UCSD-AML1 (cell line): ENCODE results near the gene PLEKHN1.
A peak's percentile ranks its signal among the peaks of the same experiment; 100 is the strongest.

Experiments used
- DNase-seq: peaks from one replicate; lab custom pipeline; 2025; ENCODE audit not compliant: unreplicated experiment; lab: John Stamatoyannopoulos, UW

Gene PLEKHN1, protein sequence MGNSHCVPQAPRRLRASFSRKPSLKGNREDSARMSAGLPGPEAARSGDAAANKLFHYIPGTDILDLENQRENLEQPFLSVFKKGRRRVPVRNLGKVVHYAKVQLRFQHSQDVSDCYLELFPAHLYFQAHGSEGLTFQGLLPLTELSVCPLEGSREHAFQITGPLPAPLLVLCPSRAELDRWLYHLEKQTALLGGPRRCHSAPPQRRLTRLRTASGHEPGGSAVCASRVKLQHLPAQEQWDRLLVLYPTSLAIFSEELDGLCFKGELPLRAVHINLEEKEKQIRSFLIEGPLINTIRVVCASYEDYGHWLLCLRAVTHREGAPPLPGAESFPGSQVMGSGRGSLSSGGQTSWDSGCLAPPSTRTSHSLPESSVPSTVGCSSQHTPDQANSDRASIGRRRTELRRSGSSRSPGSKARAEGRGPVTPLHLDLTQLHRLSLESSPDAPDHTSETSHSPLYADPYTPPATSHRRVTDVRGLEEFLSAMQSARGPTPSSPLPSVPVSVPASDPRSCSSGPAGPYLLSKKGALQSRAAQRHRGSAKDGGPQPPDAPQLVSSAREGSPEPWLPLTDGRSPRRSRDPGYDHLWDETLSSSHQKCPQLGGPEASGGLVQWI

GRCh38 chr1:966135-966703 is at the start of gene PLEKHN1:
TSS of gene PLEKHN1 (plus strand) at chr1:966482. CDS start at chr1:966532, 50 bp downstream.
- peak; percentile 44 for DNase-seq

DNA sequence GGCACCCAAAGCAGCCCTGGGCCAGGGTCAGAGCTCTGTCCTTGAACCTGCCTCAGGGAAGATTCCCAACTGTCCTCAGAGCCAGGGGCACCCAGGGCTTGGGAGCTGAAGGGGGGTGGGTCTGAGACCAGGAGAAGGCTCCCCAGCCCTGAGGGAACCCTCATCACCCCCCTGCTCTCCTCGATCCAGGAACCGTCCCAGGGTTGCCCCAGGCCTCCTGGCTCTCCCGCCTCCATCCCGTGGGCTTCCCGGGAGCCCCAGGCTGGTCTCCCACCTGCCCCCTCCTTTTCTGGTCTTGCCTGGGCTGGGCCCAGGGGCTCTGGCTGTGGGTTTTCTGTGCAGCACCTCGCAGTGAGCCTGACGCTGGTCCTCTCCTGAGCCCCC is 49.2 kb upstream of the PLEKHN1 start:
- DNase-seq = no peak

DNA sequence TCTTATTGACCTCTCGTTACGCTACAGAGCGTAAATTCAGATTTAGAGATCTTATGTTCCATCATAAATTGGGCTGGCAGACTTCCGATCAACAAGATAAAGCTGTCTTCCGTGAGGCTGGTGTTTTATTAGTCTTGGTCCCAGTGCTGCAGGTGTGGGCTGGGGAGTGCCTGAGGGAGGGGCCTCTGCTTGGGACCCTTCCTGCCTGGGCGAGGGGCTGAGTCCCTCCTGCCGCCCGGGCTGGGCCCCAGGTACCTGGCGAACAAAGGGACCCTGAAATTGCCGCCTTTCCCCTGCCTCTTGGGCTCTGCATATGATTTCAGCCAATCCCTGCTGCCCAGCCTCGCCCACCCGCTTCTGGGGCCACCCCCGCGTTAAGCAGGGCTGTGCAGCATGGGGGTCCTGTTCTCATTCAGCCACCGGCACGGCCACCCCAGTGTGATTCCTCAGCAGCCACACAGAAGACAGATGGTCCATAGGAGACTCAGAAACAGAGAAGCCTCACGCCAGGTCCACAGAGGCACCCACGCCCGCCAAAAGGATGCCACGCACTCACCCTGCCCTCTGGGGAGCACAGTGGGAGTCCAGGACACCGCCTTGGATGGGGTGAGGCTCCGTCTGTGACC is 48.7 kb upstream of the PLEKHN1 start:
- no peak for DNase-seq

- no peak for DNase-seq
Measured at GRCh38 chr1:918353-918752, 47.9 kb upstream of the PLEKHN1 start.

GRCh38 chr1:918843-919242 is 47.4 kb upstream of the PLEKHN1 start:
- DNase-seq = no peak

DNA sequence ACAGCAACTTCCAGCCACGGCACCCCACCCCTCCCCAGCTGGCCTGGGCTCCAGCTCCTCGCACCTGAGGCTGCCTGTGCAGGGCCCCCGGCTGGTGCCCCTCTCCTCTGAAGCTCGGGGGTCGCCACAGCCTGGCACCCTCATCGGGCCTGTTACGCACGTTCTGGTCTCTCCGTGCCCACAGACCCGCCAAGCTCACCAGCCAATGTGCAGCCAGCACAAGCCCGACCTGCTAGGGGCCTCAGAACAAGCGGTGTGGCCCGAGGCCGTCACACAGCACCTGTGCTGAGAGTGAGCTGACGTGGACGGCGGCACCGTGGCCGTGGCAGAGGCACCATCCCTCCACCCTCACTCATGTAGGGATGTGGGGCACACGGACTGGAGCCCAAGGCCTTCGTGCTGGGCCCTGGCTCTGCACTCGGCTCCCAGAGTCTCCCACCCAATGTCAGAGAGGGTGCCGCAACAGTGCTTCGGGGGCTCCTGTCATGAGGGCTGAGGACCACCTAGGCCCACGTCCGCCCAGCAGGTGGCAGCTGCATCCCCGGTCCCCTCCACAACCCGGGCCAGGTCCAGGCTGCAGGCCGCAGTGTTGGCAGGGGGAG is 46.9 kb upstream of the PLEKHN1 start:
- no peak for DNase-seq

DNA sequence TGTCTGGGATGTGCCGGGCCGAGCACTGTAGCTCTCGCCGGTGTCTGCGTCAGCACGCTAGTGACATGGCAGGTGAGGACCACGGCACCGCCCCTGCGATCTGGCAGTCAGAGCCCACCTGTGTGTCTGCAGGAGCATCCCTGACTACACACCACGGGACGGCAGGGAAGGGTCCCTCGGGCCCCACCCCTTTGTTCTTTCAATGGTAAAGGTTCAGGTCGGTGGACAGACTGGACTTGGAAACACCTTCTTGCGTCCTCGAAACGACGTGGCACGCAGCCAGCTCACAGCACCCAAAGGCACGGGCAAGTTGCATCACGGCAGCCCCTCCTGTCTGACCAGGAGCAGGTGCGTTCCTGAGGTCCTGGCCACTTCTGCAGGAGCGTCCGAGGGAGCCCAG is 46.3 kb upstream of the PLEKHN1 start:
- no peak for DNase-seq

- DNase-seq = no peak
Measured at GRCh38 chr1:920521-920920, 45.8 kb upstream of the PLEKHN1 start.

DNA sequence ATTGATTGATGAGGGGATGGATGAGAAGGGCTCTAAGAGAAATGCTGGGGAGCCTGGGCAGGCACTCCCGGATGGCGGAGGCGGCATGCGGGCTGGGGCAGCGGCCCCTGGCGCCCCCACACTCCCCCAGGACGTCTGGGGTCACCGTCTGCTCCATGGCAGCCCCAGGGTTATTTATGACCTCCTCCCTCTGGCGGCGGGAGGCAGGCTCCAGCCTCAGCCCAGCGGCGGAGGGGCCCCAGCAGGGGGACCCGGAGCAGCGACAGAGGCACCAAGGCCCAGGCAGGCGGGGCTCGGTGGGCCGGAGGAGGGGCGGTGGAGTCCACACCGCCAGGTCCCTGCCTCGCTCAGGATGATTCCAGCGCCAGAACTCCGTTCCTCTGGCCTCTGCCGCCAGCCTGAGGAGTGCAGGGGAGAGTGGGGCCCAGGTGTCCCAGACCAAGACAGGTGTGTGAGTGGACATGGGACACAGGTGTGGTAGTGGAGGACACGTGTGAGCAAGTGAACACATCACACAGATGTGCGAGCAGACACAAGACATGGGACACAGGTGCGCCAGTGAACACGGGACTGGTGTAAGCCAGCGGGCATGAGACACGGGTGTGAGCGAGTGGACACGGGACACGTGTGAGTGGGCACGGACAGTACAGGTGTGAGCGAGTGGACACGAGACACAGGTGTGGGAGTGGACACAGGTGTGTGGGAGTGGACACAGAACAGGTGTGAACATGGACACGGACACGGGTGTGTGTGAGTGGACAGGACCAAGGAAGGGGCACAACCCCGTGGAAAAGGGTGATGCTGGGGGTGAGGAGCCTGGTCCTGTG is 45.1 kb upstream of the PLEKHN1 start:
- peak; percentile 71 for DNase-seq

DNA sequence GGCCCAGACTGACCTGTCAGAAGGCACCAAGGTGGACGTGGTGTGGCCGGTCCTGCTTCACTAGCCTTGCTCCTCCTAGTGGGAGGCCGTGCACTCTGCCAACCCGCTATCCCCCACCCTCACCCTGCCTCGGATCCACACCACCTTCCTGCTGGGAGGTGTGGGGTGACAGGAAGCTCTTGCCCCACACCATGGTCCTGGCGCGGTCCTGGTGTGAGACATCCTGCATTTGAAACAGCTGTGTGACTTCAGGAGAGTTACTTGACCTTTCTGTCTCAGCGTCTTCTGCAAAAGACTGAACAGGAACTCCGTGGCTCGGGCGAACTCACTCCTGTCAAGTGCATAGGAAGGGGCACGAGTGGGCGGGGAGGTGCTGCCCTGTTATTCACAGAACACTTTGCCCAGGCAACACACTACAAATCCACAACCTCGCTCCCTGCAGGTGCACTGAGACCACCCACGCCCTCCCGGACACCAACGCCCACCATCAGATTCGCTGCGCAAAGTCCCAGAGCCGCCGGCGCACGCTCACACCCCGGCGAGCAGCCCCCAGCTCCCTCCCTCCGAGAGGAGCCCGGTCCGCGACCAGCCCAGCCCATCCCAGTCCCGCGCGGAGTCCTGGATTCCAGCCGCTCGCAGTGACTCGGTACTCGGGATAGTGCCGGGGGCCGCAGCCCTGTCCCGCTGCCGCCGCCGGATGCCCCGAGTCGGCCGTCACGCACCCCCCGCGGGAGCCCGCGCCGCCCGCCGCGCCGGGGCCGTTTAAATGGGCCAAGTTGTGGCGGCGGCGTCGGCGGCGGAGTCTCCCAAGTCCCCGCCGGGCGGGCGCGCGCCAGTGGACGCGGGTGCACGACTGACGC is 42.9 kb upstream of the PLEKHN1 start, which contains the start of gene SAMD11:
TSS of gene SAMD11 (plus strand) at position 793 of the 860 bp plus-strand sequence. CDS start 509 bp downstream, outside the sequence.
- DNase-seq = peak; percentile 67

DNA sequence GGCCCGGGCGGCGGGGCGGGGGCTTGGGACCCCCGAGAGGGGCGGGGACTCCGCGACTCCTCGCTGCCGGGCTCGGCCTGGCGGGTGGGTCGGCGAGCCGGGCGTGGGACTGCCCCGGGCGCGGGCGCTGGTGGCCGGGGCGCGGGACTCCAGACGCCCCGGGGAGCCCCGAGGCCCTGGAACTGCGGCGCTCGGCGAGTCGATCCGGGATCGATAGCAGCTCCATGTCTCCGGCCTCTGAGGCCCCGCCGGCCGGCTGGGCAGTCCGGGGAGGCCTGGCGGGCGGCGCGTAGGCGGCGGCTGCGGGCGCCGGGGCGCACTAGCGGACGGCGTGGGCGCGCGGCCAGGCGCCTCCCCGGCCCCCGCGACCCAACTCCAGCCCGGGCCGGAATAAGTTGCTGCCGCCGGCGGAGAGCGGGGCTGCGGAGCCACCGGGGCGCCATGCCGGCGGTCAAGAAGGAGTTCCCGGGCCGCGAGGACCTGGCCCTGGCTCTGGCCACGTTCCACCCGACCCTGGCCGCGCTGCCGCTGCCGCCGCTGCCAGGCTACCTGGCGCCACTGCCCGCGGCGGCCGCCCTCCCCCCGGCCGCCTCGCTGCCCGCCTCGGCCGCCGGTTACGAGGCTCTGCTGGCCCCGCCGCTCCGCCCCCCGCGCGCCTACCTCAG is 42.2 kb upstream of the PLEKHN1 start:
- no peak for DNase-seq

DNA sequence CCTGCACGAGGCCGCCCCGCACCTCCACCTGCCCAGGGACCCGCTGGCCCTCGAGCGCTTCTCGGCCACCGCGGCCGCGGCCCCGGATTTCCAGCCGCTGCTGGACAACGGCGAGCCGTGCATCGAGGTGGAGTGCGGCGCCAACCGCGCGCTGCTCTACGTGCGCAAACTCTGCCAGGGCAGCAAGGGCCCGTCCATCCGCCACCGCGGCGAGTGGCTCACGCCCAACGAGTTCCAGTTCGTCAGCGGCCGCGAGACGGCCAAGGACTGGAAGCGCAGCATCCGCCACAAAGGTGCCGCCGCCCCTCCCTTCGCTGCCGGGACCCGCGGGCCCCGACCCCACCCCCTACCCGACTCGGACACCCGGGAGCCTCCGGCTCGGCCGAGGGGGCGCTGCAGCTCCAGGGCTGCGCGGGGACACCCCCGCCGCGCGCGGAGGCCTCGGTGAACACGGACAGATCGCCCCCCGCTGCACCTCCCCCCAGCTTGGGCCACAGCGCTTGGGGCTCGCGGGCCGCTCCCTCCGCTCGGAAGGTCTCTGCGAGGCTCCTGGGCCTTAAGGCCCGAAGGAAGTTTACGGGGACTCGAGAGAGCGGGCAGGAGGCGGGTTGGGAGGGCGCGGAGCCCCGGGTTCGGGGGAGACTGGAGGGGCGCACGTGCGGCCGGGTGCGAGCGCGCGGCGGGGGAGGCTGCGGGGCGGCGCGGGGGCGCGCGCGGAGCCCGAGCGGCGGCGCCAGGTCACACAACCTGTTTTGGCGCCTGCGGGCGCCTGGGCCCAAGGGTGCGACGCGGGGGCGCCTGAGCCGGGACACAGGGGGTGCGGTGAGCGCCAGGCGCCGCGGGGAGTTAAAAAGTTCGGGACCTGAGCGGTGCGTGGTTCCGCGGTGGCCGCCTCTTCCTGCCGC is 41.4 kb upstream of the PLEKHN1 start:
- peak; percentile 35 for DNase-seq

DNA sequence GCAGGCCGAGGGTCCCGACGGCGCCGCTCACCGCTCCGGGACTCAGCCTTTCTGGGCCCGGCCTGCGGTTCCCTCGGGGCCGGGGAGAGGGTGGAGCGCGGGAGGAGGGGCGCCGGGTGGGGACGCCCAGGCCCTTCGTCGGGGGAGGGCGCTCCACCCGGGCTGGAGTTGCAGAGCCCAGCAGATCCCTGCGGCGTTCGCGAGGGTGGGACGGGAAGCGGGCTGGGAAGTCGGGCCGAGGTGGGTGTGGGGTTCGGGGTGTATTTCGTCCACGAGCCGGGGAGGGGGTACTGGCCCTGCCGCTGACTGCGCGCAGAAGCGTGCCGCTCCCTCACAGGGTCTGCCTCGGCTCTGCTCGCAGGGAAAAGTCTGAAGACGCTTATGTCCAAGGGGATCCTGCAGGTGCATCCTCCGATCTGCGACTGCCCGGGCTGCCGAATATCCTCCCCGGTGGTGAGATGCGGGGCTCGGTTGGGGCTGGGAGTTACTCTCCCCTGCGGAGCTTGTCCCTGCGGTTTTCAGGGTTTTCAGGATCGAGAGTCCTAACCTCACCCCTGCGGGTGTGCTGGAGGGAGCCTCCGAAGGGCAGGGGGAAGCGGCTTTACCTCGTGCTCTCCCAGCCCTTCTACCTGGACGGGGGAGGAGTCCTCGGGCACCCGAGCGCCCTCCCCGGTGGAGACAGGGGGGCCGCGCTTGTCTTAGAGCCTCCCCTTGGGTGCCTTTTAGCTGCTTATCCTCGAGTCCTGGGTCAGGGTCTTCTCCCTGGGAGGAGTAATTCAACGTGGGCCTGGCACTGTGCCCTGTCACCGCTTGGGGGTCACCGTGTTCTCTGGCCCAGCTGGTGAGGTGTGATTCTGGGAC is 40.5 kb upstream of the PLEKHN1 start:
- no peak for DNase-seq

GRCh38 chr1:927234-927633 is 39.0 kb upstream of the PLEKHN1 start:
- DNase-seq = no peak

GRCh38 chr1:927748-928147 is 38.5 kb upstream of the PLEKHN1 start:
- no peak for DNase-seq

GRCh38 chr1:928825-929661 is 37.2 kb upstream of the PLEKHN1 start:
- no peak for DNase-seq
